NCI-H2107 (cell line): Measurements from ENCODE around the gene NRP2.

Experiments
- DNase-seq: peaks from one replicate; lab custom pipeline; 2025; lab: John Stamatoyannopoulos, UW

NRP2 gene

GRCh38 chr2:205754285-205754923 lies 72.1 kb downstream of the NRP2 start:
- no peak for DNase-seq

DNA sequence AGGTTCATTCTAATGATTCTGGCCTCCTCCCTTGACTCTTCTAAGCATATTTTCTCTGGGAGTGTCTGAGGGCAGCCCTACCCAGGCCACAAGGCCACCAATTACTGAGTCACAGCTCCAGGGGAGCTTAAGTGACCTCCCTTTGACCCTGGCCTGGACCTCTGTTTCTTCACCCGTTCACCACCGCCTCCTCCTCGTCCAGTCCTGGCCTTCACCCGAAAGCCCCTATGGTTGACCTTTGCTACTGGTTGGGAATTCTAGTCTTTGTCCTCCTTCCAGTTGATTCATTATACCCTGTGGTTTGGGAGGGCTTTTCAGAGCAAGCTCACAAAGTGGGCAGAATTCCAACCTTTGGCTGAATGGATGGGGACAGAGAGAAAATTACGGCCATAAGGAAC lies 72.6 kb downstream of the NRP2 start:
- DNase-seq: no peak

DNA sequence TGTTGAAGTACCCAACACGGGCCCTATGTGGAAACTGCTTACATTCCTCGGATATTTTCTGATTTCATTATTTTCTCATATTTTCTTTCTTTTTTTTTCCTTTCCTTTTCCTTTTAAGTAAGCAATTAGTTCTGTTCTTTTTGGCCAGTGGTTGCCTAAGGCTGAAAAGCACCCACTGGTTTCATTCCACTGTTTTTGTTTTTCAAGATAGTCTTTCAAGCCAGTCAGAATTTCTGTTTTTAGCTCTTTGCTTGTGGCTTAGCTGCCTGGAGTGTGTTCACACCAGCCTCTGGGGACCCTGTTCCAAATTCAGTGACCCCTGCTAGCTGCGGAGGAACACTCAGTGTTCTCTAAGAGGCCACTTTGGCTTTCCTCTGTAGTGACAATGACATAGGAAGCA lies 73.6 kb downstream of the NRP2 start:
- DNase-seq: no peak

DNA sequence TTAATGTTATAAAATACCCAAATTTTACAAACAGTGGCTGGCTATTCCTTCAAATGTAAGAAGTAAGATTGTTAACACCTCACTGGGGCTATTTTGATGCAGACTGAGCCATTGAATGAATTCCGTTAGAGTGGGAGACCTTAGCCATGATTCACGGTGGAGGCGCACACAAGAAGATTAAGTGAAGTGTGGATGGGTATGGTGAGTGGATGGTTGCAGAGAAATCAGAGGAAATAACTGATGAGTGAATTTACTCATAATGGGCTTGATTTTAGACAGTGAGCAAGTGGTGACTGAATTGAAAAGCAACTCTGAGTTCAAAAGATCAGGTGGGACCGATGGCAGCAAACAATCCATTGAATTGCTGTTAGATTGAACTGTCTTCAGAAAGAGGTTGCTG lies 75.0 kb downstream of the NRP2 start:
- DNase-seq: no peak

DNA sequence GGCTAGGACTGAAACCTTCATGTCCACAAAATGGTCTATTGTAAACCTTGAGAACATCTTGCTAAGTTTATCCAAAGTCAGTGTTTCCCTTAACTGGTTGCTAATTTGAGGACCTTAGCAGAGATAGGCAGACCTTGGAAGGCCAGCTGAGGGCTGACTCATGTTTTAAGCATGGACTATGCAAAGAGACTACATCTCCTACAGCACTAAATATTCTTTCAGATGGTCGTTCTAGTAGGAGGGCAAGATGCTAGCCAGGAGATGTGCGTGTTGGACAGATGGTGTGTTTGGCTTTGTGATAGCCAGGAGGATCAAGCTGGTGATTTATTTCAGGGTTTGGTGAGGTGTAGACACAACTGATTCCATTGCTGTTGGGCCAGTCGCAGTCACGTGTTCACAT lies 75.8 kb downstream of the NRP2 start:
- DNase-seq: no peak

- DNase-seq: no peak
These were observed 76.2 kb downstream of the NRP2 start for GRCh38 chr2:205758500-205758899.

- no peak for DNase-seq
These were observed 77.0 kb downstream of the NRP2 start for GRCh38 chr2:205759257-205759656.

GRCh38 chr2:205759732-205760131 lies 77.4 kb downstream of the NRP2 start:
- DNase-seq: no peak

GRCh38 chr2:205760157-205760556 lies 77.9 kb downstream of the NRP2 start:
- no peak for DNase-seq

- no peak for DNase-seq
These were observed 79.1 kb downstream of the NRP2 start for GRCh38 chr2:205761421-205761820.

DNA sequence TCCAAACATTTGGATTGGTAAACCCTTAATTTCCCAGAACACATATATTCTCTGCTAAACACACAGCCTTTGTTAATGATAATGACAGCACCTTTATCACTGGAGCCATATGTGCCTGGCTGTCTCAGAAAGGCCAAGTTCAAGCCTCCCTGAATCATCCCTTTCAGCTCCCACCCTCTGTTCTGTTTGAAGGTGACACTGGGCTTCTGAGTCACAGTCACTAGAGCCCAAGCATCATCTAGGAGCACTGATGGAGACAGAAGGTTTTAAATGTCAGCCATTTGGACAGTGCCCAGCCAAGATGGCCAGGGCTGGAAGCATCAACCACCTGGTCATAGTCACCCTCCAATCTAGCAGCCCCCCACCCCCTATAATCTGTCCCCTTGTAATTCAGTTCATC lies 80.6 kb downstream of the NRP2 start:
- DNase-seq: no peak

DNA sequence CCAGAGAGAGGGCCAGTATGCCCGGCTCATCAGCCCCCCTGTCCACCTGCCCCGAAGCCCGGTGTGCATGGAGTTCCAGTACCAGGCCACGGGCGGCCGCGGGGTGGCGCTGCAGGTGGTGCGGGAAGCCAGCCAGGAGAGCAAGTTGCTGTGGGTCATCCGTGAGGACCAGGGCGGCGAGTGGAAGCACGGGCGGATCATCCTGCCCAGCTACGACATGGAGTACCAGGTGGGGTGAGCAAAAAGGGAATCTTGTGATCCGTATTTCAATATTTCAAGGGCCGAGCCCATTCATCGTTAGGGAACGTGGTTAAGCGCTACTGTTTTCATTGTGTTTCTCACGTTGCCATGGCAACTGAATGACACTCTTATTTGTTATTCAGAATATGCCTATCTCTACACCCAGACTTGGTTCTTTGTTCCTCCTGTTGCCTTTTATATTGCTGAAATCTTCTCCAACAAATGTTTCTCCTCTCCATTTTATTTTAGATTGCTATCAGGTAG lies 81.5 kb downstream of the NRP2 start:
- no peak for DNase-seq

GRCh38 chr2:205764270-205764746 lies 82.0 kb downstream of the NRP2 start:
- no peak for DNase-seq

DNA sequence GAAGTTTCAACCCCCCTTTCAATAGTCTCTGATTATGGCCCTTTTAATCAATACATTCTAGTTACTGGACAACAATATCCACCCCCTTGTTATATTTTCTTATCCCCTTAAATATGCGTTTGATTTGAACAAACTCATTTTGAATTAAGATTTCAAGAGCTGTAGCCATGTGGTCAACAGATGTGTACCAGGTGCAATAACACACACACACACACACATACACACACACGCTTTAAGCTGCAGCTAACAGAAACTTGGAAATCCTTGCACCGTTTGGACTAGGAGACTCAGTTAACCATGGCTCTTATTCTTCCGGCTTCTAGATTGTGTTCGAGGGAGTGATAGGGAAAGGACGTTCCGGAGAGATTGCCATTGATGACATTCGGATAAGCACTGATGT lies 82.8 kb downstream of the NRP2 start:
- no peak for DNase-seq

DNA sequence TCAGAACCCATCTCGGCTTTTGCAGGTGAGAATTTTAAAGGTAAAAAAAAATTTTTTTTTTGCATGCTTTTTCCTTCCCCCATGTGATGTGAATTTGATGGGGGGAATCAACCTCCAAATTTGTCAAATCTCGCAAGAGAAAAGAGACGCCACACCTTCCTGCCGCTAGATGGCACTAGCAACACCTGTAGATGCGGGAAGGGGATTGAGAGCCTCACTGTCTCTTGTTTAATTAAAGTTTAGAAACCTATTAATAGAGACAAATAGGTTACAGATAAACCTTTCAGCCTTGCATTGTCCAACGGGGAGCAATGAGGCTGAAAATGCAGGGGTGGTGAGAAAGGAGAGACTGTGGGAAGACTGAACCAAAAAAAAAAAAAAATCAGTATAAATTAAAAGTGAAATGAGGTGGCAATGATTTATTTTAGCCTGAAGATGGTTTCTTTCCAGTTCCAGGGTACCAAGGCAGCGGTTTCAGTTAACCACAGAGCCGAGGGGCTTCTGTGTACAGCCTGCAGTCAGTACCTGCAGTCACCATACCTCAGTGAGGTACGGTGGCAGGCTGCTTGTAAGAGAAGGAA lies 84.6 kb downstream of the NRP2 start:
- DNase-seq: no peak

DNA sequence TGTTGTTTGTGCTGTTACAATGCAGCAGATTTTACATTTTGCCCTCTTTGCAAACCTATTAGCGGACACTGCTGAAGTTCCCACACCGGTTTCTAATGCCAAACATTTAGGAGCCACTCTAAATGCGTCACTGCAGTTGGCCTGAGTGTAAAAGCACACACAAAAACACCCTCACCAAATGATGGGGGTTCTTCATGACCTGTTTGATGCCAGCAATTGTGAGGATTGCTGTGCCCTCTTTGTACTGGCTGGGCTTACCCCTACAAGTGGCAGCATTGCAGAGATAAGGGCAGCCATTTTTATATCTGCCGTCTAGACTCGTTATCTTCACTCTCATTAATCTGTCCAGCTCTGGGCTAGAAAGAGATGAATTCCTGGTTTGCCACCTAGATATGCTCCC lies 85.3 kb downstream of the NRP2 start:
- no peak for DNase-seq

DNA sequence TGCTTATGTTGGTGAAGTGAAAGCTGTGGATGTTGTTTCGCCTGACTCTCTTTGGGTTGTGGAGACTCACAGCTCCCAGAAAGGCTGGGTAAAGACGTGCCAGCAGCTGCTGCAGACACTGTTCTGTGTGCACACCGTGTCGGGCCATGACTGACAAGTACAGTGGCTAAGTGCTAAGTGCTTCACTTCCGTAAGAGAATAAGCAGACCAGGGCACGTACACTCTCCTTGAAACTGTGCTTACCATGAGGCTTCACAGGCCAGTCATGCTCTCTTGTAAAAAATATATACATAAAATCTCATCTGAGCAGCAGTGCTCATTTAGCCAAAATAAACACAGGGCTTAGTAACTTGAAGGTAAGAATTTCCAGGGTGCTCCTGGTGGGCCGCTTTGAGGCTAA lies 86.0 kb downstream of the NRP2 start:
- DNase-seq: peak; percentile 36

DNA sequence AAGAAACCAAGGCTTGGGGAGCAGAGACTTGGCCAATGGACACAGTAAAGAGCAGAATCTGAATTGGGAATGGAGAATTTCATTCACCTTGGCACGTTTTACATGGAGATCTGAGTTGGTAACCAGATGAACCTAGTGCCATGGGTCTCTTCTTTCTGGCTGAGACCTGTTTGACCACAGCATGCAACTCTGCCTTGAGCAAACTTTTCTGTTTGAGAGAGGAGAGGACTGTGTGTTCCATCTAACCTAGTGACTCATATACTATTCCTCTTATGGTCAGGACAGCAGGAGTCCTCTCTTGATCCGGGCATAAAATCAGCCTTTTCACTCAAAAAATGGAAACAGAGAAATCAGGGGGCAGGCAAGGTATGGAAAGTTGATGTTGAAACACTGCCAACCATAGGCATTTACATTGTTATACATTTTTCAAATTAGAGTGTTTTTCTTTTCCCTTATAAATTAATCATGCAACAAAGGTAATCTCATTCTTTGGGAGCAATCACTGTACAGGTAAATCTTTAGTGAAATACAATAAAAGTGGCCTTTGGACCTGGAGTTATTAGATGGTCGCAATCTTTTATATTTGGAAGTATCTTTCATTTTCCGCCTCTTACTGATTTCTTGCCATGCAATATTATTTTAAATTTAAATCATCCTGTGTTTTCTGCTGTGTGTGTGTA lies 86.7 kb downstream of the NRP2 start:
- no peak for DNase-seq

- no peak for DNase-seq
These were observed 87.2 kb downstream of the NRP2 start for GRCh38 chr2:205769495-205769850.

GRCh38 chr2:205769879-205770278 lies 87.6 kb downstream of the NRP2 start:
- peak; percentile 14 for DNase-seq

DNA sequence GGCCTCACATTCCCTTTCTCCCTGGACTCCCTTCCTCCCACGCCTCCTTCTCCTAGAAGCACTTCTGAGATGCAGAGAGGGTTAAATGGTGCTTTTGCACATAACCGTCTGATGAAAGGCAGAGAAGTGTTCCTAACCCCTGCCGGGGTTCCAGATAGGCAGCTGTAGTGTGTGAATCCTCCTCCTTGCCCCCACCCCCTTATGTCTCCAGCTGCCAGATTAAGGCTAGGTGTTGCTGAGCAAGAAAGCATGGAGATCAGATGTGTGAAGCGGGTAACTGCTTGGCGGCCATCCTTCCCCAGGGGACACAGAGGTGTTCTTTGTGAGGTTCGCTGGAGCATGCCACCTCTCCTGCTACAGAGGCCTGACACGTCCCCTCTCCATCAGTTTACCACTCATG lies 88.3 kb downstream of the NRP2 start:
- no peak for DNase-seq

DNA sequence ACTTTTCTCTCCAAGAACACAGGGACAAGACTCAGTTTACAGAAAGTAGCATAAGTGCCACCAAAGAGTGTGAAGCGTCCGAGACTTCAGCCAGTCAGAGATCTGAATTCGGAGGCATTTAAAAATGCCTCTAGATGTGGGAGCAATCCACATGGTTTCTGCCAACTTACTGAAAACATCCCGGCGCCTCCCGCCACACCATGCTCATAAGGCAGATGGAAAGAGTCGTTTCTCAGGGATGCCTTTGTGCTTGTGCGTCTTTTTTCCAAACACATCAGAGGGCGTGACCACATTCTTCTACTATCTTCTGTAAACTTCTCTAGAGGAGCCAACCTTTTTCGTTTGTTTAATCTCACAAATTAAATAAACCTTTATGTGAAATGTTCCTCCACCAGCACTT lies 88.7 kb downstream of the NRP2 start:
- DNase-seq: no peak

DNA sequence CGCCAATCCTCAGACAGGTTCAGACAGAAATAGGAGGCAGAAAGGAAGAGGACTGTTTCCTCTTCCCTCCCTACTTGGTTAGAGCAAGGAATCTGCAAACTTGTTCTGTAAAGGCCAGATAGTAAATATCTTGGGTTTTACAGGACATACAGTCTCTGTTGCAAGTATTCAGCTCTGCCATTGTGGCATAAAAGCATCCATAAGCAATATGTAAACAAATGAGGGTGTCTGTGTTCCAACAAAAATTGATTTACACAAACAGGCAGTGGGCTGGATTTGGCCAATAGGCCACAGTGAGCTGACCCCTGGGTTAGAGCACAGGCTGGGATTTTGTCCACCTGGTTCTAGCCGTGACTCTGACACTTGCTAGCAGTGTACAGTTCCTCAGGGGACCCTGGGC lies 89.4 kb downstream of the NRP2 start:
- no peak for DNase-seq

- peak; percentile 60 for DNase-seq
These were observed 90.7 kb downstream of the NRP2 start for GRCh38 chr2:205772983-205773382.
